Sciatic nerve (tissue), 2 donors: Measurements from ENCODE around the gene MSRB1. TPM values are rescaled to one million over a fixed set of nuclear protein-coding genes. Genes with fewer than 3 reads are reported as not detected.
"Not testable (repeated sequence)": the region's sequence is repeated elsewhere in the genome, so short reads cannot be mapped to it uniquely, and the experiment has no call there.

ENCODE experiments used
- ATAC-seq: fragments of 200-7000 bp; cut with Tn5 transposase; one replicate; pipeline ENCODE4 v1.9.1; 2020; ENCODE audit warnings: mild to moderate bottlenecking, moderate library complexity
- DNase-seq: peaks from one replicate; pipeline ENCODE4 v3.0.0-alpha.2; 2020; ENCODE audit warnings: low spot score
- intact Hi-C: fragments of 100-400 bp; cut with DNase I; formaldehyde crosslinking; loops from one replicate; pipeline ENCODE4 v1.14.2; 2022
- total RNA-seq: library from RNA; stranded (reverse); fragmentation: NEBNext Ultra II Directional; extraction: Animal tissue kit (Norgen Biotek cat#: 25700); gene quantifications from one replicate; pipeline ENCODE4 v1.2.1, GENCODE V29; 2021
- donor health status: DM: no; HTN: no; CAD: no.
- donor health status: DM: no; HTN: no; CAD: no.

Gene MSRB1
- total RNA-seq, 1 donor from 2014 or later: 16.0 TPM

DNA sequence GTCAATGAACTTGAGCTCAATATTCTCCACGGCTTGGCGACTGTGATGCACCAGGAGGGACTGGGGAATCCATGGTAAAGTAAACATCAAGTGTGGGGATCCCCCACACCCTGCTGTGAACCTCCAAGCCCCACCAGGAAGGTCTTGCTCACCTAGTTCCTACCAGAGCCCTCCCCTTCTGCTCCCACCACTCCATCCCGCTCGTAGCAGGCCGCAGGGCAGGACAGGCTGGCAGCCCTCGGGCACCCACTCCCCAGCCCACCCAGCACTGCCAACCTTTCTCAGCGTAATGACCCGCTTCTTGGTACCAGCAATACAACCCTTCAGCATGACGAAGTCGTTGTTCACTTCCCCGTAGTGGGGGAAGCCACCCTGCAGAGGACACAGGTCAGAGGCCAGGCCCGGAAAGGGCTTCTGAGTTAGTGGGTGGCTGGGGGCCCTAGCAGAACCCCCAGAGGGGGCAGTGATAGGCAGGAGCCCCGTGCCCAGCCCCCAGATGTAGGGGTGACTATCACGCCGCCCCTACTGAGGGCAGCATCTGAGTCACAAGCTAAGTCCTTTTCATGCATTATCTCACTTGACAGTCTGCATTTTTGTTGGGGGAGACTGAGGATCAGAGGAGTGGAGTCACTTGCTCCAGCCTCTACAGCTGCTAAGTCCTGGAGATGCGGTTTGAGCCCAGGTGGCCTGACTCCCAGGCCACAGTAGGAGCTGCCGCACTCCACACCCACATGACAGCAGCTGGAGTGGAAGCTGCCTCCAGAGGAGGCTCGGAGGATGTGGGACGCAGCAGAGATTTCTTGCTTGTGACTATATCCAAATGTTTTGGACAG is 2.8 kb upstream of the MSRB1 start:
- ATAC-seq (no peak), DNase-seq (no peak)
- intact Hi-C loops: no loop called here

DNA sequence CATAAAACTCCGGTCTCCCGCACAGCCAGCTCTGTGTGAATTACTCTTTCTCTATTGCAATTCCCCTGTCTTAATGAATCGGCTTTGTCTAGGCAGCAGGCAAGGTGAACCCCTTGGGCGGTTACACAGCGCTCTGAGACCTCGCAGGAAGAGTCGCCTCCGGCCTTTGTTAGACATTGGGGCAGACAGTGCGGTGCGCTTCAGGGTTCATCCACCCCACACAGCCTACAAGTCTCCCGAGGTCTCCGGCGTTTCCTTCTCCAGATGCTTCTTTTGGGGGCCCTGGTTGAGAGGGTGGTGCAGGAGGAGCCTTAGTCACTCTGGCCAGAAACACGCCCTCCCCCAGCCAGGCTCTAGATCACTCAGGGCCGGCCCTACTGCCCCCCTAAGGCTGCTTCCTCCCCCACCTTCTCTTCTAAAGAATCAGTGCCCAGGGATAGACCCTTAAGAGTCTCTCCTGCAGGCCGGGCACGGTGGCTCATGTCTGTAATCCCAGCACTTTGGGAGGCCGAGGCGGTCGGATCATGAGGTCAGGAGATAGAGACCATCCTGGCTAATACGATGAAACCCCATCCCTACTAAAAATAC is 1.7 kb upstream of the MSRB1 start:
- intact Hi-C loops: no loop called here
- no peak for ATAC-seq
- DNase-seq: no peak

DNA sequence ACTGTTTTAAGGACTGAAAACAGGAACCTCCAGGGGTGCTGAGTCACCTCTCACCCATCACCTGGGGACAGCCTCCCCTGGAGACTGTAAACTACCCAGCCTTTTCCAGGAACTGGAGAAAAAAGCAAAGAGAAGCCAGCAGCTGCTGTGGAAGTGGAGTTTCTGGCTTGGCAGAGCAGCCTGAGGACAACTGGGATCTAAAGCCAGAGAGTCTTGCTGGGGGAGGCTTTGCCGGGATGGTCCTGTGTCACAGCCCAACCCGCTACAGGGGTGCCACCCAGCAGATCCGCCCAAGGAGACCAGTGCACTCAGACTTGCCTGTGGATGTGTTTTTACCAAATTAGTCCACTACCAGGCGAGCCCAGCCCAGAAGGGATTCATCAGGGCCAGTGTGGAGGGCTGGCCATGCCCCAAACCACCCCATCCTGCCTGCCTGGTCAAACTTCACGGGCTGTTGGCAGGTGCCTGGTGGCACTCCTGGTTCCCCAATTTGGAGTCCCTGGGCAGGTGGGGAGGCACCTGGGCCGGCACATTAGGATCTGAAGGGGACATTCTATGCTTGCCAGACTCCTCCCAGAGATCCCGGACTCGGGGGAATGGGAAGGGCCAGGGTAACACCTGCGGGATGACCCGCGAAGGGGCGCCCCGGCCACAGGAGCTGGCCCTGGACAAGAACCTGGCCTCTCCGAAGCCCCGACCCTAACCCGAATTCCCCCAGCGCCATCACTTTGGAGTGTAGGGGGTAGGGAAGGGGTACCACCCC is 771 bp downstream of the MSRB1 start:
- intact Hi-C loops: no loop called here
- ATAC-seq (peak; percentile 2), DNase-seq (no peak)

DNA sequence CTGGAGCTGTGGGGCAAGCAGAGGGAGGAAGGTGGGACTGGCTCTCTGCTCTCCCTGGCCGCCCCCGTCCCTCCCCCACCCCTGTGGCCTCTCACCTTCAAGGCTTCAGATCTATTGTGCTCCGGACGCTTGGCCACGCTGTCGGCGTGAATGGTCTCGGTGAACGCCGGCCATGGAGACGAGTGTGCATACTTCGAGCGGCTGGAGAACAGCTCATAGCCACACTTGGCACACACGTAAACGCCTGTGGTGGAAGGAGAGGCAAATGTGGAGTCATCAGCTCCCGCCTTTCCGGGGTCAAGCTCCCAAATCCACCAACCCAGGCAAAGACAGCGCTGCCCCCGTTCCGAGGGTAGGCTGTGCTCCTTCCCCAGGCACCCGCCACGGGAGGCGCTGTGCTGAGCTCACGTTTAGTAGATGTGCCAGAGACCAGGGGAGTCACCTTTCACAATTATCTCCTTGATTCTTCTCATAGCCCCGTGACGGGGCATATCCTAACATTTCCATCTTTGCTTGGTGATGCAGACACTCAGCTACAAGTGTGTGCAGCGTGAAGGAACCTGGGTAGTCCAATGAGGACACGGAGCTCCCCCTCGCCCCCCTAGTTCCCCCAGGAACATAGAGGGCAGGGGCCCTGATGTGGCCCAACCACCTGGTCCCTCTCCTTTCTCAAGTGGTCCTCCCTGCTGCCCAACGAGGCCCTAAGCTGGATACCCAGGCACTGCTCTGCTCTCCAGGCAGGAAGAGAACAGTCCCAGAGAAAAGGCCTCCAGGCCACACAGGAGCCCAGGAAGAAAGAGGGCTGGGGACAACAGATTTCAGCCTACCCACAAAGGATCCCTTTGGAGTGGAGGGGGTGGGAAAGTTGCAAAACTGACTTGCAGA is 1.6 kb downstream of the MSRB1 start:
- DNase-seq (no peak), ATAC-seq (no peak)
- intact Hi-C loops: no loop called here

DNA sequence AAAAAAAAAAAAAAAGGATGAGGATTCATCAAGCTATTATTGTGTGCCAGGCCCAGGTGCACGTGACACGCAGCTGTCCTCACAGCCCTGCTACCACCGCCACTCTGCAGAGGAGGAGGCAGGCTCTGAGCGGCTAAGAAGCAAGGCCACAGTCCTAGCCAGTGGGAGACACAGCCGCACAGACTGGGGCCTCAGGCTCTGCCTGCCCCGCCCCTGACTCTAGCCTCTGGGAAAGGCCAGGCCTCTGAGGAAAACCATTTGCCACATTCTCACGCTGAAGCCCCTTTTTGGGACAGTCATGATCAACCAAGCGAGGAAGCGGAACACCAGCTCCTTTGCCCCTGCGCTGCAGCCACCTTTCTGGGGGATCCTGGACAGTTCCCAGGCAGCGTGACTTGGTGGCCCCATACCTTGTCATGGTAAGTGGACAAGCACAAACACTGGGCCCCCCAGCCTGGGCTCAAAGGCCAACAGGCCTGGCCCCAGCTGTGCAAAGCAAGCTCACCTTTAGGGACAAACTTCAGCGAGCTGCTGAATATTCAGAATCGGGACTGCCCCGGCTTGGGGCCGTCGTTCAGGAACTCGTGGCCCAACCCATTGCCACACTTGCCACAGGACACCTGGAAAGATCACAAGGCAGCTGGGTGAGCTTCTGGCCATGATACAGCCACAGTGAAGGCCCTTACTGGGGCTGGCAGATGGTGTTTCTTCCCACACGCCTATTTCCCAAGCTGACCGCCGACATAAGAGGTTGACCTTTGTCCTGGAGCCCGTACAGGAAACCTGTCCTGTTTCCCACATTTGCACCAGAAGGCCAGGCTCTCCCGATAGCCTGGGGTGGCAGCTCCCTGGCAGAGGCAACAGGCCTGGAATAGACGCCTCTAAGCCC is 2.5 kb downstream of the MSRB1 start:
- DNase-seq (no peak), ATAC-seq (no peak)

DNA sequence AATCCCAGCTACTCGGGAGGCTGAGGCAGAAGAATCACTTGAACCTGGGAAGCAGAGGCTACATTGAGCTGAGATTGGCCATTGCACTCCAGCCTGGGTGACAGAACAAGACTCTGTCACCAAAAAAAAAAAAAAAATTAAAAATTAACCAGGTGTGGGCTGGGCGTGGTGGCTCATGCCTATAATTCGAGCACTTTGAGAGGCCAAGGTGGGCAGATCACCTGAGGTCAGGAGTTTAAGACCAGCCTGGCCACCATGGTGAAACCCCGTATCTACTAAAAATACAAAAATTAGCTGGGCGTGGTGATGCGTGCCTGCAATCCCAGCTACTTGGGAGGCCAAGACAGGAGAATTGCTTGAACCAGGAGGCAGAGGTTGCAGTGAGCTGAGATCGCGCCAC is 3.2 kb downstream of the MSRB1 start:
- intact Hi-C loops, DNase-seq, ATAC-seq: not testable (repeated sequence)

More for the DNA sequence above, 2.5 kb downstream of the MSRB1 start:
- intact Hi-C loops: no loop called here

DNA sequence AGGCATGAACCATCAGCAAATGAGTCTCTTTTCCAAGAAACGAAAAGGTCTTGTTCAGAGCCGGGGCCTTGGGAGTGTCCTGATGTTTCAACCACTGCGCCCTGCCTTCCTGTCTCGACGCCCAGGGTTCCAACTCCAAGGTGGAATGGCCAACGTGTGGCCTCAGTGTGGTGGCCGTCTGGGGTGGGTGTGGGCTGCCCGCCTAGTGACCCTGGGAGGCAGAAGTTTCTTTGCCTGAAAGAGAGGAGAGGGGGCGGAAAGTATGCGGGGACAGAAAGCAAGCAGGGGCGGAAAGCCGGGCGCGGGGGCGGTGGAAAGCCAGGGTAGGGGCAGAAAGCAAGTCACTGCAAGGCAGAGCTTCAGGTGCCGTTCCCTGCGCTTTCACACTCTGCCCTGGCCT is 4.1 kb downstream of the MSRB1 start:
- no peak for ATAC-seq
- no peak for DNase-seq
- intact Hi-C loops: no loop called here

DNA sequence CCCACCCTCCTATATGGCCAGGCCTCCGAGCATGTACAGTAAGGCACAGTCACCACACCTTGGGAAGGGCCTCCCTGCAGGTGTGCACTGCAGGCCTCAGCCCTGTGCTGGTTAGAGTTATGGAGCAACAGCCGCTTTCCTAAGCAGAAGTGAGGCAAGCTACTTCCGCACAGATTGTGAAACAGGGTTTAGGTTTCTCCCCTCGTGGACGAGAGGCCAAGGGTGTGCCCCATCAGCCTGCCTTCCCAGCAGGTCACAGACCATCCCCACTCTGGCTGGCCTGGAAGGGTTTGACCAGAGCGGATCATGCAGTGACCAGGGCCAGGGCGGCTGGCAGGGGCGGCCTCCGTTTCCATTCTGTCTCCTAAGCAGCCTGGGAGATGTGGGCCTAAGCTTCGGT is 4.7 kb downstream of the MSRB1 start:
- ATAC-seq (no peak), DNase-seq (no peak)
- intact Hi-C loops: no loop called here

DNA sequence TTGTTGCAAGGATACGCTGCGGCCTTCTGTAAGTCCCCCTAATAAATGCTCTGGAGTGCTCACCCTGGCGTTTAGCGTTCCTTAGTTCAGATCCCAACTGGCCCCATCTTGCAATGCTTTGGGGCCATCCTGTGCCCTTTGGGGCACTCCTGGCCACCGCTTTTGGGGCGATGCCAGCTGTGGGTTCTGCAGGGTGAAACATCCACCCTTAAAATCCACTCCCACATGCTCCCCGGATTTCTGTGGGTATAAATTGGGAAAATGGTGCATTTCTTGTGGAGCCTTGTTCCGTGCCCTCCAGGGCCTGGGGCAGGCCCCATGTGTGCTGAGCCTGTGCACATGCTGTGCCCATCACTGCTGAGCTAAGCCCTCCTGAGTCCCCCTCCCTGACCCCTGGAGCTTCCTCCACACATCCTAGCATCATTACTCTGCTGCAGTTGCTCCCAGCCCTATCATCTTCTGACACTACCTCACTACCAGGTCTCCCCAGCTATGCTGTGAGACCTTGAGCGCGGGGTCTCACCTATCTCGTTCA is 6.0 kb downstream of the MSRB1 start:
- intact Hi-C loops: no loop called here
- DNase-seq: no peak
- ATAC-seq: no peak

DNA sequence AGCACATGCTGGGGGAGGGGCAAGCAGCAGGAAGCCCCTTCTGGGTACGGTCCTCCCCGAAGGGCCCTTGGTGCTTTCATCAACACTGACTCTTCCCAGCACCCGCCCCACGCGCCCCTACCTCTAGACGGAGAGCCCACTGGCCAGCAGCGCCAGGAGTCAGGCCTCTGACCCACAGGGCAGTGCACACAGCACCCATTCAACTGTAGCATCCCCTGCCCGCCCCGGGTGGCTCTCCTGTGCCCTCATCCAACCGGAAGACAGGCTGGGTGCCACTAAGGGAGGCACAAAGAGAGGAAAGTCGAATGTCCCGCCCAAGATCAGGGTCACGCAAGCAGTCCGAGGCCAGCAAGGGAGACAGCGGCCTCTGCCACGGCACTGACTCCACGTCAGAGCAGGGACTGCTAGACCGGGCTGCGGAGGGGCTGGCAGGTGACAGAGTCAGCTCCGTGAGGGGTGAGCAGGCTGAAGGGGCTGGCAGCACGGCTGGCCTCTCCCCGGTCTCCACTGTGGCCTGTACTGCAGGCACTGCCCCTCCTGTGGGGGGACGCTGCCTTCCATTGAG is 9.8 kb downstream of the MSRB1 start:
- ATAC-seq (no peak), DNase-seq (no peak)
- intact Hi-C loops: no loop called here

DNA sequence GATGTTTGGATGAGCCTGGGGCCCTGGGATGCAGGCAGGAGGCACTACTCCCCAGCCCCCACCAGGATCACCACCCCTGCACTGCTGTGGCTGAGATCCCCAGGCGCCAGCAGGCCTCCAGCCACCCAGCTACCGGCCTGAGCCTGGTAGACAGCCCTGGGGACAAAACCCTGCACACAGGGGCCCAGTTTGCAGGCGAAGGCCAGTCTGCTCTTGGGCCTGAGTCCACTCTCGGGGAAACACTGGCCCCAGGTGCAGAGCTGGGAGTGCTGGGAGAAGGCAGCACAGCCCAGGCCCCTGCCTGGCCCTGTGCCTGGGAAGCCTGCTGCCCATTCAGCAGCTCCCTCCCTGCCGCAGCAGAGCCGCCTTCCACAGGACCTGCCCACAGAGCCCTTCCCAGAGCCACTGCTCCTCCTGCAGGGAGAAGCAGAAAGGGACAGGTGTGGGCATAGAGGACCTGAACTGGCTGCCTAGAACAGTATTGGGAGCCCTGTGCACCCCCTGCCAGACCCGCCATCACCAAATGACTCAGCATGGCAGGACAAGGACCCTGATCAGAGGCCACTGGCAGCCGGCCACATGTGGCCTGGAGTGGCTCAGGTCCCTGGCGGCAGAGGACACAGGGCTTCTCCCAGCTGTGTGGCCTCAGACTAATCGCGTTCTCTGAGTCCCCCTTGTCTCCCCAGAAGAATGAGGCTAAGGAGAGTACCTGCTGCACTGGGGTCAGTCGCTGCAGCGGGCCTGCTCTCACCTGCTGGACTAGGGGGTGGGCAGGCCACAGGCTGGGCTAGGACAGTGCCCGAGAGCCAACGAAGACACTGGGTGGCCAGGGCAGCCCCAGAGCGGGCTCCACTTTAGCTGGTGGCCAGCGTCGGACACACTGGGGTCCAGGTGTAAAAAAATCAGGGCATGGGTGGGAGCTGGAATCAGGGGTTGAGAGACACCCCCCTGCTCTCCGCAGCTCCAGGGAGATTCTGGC is 10.7 kb downstream of the MSRB1 start:
- DNase-seq: no peak
- no peak for ATAC-seq
- intact Hi-C loops: no loop called here

DNA sequence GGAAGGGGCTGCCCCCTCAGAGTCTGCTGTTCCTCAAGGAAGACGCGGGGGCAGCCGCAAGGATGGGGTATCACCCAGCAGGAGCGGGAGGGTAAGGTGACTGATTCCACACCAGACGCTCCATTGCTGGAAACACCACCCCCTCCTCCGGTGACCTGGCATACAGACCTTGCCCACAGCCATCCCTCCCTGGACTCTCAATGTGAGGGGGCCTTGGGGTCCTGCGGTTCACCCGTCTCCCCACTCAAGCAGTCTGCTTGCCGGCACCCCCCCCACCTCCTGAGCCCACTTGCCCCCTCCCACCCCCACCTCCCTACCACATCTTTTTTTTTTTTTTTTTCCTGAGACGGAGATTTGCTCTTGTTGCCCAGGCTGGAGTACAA is 12.7 kb downstream of the MSRB1 start:
- intact Hi-C loops: no loop called here
- no peak for DNase-seq
- ATAC-seq: no peak

DNA sequence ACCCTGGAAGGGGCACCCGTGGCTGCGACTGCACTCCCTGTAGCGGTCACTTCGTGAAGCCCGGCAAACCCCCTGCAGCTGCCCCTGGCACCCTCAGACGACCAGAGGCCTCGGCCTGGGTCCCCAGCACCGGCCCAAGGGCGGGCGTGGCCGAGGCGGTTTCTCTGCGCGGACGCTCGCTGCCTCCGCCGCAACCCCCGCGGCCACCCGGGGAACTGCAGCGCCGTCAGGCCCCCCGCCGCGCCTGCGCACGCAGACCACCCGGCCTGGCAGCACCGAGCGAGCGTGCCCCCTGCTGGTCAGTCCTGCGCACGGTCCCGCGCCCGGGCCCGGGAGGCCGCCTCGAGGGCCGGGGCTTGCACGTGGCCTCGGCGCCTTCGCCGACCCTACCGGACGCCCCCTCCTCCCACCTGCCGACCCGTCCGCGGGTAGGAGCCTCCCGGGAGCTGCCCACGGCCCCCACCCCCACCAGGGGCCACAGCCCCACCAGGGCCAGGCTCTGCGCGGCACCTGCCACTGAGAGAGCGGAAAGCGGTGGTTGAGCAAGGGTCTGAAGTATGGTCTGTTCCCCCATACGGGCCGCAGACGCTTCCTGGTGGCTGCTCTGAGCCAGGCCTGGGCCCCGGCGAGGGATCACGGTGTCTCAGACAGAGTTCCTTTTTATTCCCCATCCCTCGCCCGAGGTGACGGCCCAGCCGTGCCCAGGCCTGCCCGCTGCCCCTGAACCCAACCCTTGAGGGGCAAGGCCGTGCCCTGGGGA is 13.2 kb downstream of the MSRB1 start:
- ATAC-seq (peak; percentile 91), DNase-seq (peak; percentile 94)
- intact Hi-C loops: loop anchor here (5.0 kb wide), 1 partner anchor 67 kb away; no protein-coding TSS in a partner anchor

DNA sequence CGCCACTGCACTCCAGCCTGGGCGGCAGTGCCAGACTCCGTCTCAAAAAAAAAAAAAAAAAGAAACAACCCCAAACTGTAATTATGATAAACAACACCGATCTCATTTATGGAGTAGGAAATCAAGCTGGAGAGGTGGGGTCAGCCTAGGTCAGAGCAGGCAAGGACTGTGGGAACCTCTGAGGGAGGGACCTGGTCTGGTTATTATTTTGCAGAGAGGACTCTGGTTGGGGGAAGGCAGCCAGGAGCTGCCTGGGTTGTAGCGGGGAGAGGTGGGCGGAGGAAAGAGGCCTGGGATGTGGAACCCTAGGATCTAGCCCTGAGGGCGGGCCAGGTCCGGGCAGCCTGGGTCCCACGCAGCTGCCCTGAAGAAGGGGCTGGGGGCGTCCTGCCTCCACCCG is 13.9 kb downstream of the MSRB1 start:
- intact Hi-C loops: loop anchor here (5.0 kb wide), 1 partner anchor 67 kb away; no protein-coding TSS in a partner anchor
- DNase-seq: no peak

DNA sequence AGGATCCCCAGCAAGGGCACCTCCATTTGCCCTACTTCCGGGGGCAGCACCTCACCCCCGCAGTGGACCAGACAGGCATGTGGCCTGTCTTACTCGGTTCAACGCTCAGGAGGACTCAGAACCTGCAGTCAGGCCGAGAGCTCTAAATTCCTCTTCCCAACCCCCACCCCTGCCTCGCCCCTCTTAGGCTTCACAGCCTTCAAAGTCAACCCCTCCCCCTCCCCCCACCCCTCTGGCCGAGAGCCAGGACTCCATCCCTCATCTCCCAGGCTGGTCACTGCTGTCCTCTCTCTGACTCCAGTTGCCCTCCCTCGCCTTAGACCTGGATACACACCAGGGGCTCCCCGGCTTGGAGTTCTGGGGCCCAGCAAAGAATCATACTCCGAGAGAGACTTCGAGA is 16.7 kb downstream of the MSRB1 start:
- DNase-seq: no peak
- intact Hi-C loops: loop anchor here (5.0 kb wide), 1 partner anchor 64 kb away; no protein-coding TSS in a partner anchor
- ATAC-seq: no peak

More for the DNA sequence above, 13.9 kb downstream of the MSRB1 start:
- ATAC-seq: peak; percentile 45

DNA sequence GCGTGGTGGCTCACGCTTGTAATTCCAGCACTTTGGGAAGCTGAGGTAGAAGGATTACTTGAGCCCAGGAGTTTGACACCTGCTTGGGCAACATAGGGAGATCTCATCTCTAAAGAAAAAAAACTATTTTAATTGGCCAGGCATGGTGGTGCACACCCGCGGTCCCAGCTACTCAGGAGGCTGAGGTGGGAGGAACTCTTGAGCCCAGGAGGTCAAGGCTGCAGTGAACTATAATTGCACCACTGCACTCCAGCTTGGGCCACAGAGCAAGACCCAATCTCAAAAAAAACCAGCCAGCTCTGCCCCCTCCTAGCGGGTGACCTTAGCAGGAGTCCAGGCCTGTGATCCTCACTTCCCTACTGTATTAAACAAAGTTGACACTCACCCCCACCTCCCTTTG is 18.9 kb downstream of the MSRB1 start:
- ATAC-seq (no peak), DNase-seq (no peak)
- intact Hi-C loops: no loop called here
